Activated CD8-positive, alpha-beta memory T cell treated with anti-CD3 and anti-CD28 coated beads, Interleukin-2, amount 50 U/mL, for 24 hours (primary cell): Measurements from ENCODE around the gene TIMP4.

Experiments
- DNase-seq: peaks from one replicate; pipeline ENCODE4 v3.0.0-alpha.2; 2020; ENCODE audit errors: extremely low read depth

TIMP4 gene

DNA sequence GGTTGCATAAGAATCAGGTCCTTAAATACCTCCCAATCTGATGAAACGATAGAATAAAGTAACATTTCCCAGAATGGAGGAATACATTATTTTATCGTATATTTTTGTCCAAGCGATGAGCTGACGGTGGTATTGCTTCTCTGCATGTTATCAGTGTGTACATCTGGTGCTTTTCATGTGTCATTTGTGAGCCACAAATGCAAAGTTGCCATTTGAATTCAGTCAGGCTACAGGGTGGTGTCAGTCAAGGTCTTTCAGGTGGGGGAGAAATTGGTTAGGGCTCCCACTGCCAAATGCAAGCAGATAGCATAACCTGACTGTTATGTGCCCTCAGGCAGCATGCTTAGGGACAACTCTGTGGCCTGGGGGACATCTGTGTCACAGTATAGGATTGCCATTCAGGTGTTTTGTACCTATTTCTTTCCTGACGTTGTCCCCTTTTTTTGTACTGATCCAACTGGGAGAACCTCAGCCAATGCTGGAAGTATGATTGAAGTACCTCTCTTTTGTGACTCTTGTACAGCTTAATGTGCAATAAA lies 26.5 kb upstream of the TIMP4 start:
- no peak for DNase-seq

DNA sequence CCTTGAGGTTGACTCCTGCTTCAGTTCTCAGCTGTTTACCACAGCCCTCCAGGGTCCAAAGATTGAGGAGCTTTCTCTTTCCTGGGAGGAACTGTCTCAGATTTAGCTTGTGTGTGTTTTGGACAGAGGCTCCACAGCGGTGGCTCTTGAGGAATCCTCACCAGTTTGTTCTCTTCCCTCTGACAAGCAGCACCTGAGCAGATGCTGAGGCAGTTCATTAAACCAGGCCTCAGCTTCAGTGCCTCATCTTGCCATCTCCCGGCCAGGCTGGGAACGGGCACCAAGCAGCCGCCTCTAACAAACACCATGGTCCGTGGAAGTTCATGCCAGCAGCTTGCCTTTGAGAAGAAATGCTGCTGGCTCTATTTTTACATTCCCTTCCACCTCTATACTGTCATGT lies 25.8 kb upstream of the TIMP4 start:
- DNase-seq, result no peak

GRCh38 chr3:12182687-12183441 lies 24.2 kb upstream of the TIMP4 start:
- no peak for DNase-seq

- no peak for DNase-seq
Measured at GRCh38 chr3:12181806-12182205, 23.1 kb upstream of the TIMP4 start.

- DNase-seq, result no peak
Measured at GRCh38 chr3:12181301-12181700, 22.6 kb upstream of the TIMP4 start.

GRCh38 chr3:12180631-12181030 lies 21.9 kb upstream of the TIMP4 start:
- DNase-seq, result no peak

DNA sequence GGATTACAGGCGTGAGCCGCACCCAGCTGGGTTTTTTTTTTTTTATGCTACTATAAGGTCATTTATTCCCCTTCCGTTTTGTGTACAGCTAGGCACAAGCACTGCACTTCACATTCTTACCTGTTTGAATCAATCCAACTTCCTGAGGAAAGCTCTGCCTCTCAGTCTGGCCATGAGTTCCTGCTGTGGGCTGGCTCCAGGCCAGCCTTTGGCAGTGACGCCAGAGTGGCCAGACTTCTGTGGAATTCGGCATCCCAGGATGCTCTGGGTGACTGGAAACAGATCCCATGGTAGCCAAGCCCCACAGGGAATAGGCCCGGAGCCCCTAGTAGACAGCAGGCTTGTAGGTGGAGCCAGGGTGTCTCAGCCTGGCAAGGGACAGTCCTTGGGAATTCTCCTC lies 21.5 kb upstream of the TIMP4 start:
- no peak for DNase-seq

DNA sequence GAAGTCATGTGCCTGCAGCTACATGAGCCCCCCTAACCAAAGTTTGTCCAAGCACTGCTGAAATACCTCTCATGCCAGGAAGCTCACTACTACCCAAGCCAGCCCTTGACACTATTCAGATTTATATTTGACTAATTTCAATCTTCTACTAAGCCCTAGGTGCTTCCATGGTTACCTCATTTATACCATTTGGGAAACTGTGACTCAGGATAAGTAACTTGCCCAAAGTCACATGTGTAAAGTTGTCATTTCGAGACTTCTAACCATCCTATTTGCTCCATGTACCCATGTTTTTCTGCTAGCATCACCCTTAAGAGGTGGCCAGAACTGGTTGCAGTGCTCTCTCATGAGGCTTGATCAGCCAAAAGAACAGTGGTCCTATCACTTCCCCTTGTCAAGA lies 20.7 kb upstream of the TIMP4 start:
- no peak for DNase-seq

- DNase-seq, result no peak
Measured at GRCh38 chr3:12178091-12178820, 19.5 kb upstream of the TIMP4 start.

- DNase-seq, result no peak
Measured at GRCh38 chr3:12177126-12177525, 18.4 kb upstream of the TIMP4 start.

- DNase-seq, result no peak
Measured at GRCh38 chr3:12175844-12176453, 17.2 kb upstream of the TIMP4 start.

DNA sequence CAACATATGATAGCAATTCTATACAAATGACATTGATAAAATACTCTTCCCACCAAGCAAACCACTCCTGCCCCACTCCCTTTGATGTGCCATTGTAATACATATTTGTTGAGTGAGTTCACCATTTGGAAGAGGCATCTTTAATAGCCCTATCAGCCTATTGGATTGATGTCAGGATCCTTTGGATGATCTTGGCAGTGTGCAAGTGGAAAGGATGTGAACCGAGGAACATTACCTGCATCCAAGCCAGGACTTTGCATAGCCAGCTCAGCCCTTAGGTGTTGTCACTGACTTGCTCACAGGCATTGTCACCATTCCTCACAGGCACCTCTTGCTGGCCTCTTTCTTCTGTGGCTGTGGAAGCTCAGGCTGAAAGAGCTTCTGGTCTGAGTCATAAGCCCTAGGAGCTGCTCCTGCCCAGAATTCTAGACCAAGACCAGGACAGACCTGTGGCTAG lies 16.5 kb upstream of the TIMP4 start:
- no peak for DNase-seq

GRCh38 chr3:12170207-12170606 lies 11.5 kb upstream of the TIMP4 start:
- DNase-seq, result no peak

DNA sequence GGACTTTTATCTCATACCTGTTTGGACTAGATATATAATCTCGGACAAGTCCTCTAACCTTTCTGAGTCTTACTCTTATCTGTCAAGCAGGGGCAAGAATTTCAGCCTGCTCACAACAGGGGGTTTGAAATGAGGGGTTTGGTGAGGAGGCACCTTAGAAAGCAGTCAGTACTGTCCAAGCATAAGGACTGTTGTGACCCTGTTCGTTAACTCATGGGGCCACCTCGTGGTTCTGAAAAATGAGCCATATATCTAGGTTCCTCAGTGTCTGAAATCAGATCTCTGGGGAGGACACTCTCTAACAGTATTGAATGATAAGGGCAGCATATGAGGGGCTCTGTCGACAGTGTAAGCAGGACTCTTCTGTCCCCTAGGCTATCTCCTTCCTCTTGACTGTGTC lies 7.2 kb upstream of the TIMP4 start:
- no peak for DNase-seq

- DNase-seq, result no peak
Measured at GRCh38 chr3:12159227-12159601, 502 bp upstream of the TIMP4 start.

GRCh38 chr3:12157026-12157425 lies 1.7 kb downstream of the TIMP4 start:
- no peak for DNase-seq

GRCh38 chr3:12155828-12156227 lies 2.9 kb downstream of the TIMP4 start:
- no peak for DNase-seq

- no peak for DNase-seq
Measured at GRCh38 chr3:12155264-12155663, 3.4 kb downstream of the TIMP4 start.

GRCh38 chr3:12154151-12154550 lies 4.6 kb downstream of the TIMP4 start:
- DNase-seq, result no peak

DNA sequence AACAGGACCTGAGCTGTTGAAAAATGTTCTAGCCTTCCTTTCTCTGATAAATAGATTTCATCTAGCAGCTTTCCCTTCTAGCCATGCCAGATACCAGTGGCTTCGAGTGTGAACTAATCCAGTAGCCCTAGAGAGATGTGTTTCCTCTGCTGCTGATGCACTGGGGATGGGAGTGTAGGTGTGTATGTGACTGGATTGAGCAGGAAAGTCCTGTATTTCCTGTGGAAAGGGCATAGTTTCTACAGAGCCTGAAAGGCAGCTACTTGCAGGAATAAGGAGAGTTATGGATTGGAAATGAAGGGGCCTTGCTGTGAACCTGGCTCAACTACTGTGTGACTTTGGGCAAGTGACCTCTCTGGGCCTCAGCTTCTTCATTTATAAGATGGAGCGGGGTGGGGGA lies 8.6 kb downstream of the TIMP4 start:
- no peak for DNase-seq

- no peak for DNase-seq
Measured at GRCh38 chr3:12149029-12149428, 9.7 kb downstream of the TIMP4 start.

GRCh38 chr3:12148183-12148940 lies 10.3 kb downstream of the TIMP4 start:
- DNase-seq, result no peak
